Parietal lobe (tissue), 1 donor: ENCODE results near the gene SHISAL2A. TPM values are rescaled to one million over a fixed set of nuclear protein-coding genes. Genes with fewer than 3 reads are reported as not detected.

Experiments used
- total RNA-seq: library from RNA; depleted of rRNA; stranded (reverse); fragments of >200 nt; gene quantifications from one replicate; pipeline ENCODE4 v1.2.3, GENCODE V29; 2014

Gene SHISAL2A
- total RNA-seq, result not detected

GRCh38 chr1:52632732-52633290 lies at the start of gene SHISAL2A:
Gene SHISAL2A, plus strand, starts transcription at chr1:52633168. Its CDS starts 326 bp downstream, at chr1:52633494.

GRCh38 chr1:52601991-52602855 lies 30.7 kb upstream of the SHISAL2A start, which contains the start of gene GPX7:
Gene GPX7, plus strand, starts transcription at chr1:52602371. Its CDS starts 39 bp downstream, at chr1:52602410.

GRCh38 chr1:52697795-52698674 lies 65.1 kb downstream of the SHISAL2A start, which contains the start of gene COA7:
Gene COA7, minus strand, starts transcription at chr1:52698347. Its CDS starts 21 bp downstream, at chr1:52698326.

Other genes starting within 250 kb of the SHISAL2A start
- gene ORC1, start 228.7 kb upstream of the SHISAL2A start, total RNA-seq, result 2.2 TPM
- 22.8 TPM for gene PRPF38A, start 228.6 kb upstream of the SHISAL2A start, total RNA-seq
- 229 TPM for gene TUT4, start 80.1 kb upstream of the SHISAL2A start, total RNA-seq
- gene GPX7, start 30.8 kb upstream of the SHISAL2A start, total RNA-seq, result 24.7 TPM
- gene COA7, start 65.2 kb downstream of the SHISAL2A start, total RNA-seq, result 20.7 TPM
- 129 TPM for gene ZYG11B, start 93.3 kb downstream of the SHISAL2A start, total RNA-seq
- 0.31 TPM for gene ZYG11A, start 209.6 kb downstream of the SHISAL2A start, total RNA-seq